Stimulated activated CD4-positive, alpha-beta T cell treated with anti-CD3 and anti-CD28 coated beads, Interleukin-4, amount 100 ng/mL, for 24 hours (primary cell): ENCODE measurements around the gene EIF3J.

ENCODE experiments used
- DNase-seq: peaks from one replicate; pipeline ENCODE4 v3.0.0-alpha.2; 2020

EIF3J gene

DNA sequence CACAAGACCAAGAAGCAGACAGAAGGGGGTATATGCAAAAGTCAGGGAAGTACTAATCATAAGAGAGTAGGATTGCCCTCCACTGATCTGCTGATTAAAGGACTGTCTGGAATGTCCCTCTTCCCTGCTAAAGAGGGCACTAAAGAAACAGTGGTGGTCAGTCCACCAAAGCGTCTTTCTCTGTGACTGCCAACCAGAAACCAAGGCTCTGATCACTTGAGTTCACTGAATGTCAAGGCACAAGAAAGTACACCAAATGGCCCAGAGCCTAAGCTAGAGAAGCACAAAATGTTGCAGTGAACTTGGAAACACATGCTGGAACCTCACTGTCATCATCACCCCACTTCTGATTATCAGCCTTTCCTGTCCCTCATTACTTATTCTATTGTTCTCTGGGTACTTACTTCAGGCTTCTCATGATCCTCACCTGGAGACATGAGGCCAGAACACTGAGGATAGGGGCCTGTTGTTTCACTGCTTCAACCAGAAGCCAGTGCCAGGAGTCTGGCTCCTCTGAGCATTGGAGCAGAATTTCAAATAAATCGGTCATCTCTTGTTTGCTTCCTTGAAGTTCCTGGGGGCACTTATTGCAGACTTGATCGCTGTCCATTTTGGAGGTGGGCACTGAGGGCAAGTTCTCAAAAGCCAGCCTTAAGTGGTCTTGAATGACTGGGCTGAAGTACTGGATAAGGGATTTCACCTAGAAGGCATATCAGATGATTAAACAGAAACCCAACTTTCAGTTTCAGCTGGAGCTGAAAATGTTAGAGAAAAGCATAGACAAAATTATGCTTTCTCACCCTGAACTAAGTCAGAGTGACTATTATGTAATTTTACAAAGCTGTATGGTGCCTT is 58.9 kb downstream of the EIF3J start:
- no peak for DNase-seq

DNA sequence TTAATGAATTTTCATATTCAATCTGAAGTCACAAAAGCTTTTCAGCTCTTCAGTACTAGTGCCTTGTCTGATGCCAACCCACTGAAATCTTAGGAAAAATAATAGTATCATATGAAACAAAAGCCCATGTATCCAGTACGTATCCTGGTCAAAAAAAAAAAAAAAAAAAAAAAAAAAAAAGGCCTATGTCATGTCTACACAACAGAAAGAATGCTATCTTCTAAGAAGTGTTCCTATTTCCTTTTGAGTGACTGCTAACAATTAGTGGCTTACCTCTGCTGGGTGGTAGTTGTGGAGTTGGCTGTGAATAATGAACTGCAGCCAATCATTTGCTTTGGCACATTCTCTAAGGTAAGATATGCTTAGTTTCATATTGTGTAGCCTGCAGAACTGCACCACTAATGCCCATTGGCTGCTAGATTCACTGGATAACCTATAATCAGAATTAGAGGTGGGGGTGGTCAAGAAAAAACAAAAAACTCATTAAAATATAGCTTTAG is 59.6 kb downstream of the EIF3J start:
- DNase-seq, result no peak

DNA sequence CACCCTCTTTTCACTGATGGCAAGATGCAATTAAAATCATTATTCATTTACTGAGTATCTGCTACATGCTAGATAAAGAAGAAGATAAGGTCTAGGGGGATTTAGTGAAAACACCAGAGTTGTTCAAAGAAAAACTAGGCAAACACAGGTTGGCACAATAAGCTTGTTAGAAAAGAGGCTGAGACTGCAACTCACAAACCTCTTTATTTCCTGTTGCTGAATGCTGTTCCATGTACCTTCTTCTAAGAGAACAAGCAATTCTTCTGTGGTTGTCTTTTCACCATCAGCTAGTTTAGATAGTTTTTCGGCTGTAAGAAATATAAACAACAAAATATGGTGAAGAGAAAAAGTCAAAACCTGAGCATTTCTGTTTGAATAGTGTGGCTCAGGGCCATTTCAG is 61.1 kb downstream of the EIF3J start:
- no peak for DNase-seq

DNA sequence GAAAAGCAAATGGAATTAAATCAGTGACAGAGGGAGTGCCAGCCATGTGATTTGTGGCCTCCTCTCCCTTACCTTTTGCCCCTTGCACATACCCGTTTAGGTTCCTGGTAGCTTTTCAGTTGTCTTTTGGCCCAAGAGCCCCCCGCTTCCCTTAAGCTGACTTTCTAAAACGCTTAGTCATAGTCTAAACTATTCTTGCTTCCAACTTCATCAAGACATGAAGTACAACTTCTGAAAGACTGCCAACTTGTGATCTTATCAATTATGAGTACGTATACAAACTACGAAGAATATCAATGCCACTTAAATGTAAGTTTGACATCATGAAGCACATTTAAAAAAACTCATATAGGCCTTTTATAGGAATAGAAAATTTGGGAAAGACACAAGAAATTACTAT is 61.9 kb downstream of the EIF3J start:
- DNase-seq, result no peak

DNA sequence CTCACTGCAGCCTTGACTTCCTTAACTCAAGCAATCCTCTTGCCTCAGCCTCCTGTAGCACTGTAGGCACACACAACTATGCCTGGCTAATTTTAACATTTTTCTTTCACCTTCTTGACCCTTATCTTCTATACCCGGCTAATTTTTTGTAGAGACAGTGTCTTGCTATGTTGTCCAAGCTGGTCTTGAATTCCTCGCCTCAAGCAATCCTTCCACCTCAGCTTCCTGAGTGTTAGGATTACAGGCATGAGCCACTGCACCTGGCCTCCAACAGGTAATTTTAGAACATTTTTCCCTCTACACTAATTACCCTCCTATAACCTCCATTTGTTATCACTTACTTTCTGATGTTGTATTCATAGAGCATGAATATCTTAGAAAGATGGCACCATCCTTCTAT is 66.2 kb downstream of the EIF3J start:
- DNase-seq, result no peak

DNA sequence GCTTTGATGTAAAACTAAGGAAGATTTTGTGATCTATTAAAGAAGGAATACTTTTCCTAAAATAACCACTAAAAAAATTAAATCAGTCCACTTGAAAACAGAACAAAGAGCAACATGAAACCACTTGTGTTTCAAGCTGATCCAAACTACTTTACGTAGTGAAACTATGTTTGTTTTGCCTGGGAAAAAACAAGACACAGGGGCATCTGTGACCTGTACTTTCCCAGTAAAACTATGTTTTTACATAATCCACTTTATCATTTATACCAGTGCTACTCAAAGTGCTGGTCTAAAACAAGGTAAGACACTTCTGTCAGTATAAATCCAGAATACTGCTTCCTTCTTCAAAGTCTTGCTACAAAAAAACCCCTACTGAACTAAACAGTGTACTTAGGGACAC is 69.8 kb downstream of the EIF3J start:
- DNase-seq, result no peak
